Right lobe of liver (tissue), 4 donors: ENCODE measurements around the gene CYP19A1.

Experiments
- POLR2A ChIP-seq: fragments of 450-650 bp; IDR thresholded peaks from one replicate; pipeline ENCODE4 v1.6.1; 2017; ENCODE audit warnings: antibody characterized with exemption, mild to moderate bottlenecking
- TF ChIP-seq, protein P1 (sequence below), 4 donors: fragments of 200-600 bp in 3 of 4; fragments of 450-650 bp in 1 of 4; IDR thresholded peaks; one replicate each; pipeline versions ENCODE4 v1.5.1 to v1.8.0; 2016 to 2022; ENCODE audit warnings: antibody characterized with exemption in 4 of 4, mild to moderate bottlenecking in 2 of 4
- donor health status: DM: no; HTN: no; CAD: no.
- donor health status: DM: no; HTN: no; CAD: no.
- donor health status: DM: no; HTN: yes; CAD: no.

DNA sequence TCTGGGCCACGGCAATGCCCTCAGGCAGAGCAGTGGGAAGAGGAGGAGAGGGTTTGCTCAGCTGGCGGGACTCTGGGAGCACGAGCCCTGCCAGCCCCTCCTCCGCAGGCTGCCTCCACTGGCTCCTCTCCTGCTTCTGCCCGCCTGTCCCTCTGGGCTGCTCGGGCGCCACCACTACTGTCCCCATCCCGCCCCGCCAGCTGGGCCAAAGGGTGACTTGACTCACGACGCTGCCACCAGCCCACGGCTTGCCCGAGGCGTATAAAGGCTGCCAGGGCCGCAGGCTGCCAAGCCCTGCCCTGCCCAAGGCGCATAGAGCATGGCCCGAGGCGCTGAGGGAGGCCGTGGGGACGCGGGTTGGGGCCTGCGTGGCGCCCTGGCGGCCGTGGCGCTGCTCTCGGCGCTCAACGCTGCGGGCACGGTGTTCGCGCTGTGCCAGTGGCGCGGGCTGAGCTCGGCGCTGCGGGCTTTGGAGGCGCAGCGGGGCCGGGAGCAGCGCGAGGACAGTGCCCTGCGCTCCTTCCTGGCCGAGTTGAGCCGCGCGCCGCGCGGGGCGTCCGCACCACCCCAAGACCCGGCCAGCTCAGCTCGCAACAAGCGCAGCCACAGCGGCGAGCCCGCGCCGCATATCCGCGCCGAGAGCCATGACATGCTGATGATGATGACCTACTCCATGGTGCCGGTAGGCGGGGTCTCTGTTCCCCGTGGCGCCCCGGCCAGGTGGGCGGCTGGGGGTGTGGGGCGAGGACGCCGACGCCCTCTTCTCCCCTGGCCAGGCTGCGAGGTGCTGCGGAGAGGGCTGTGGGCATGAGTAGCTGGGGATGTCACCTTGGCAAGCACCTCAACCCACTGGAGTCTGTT is 3.2 kb upstream of the CYP19A1 start, which contains the start of gene GLDN:
- TF ChIP-seq, protein P1, sequence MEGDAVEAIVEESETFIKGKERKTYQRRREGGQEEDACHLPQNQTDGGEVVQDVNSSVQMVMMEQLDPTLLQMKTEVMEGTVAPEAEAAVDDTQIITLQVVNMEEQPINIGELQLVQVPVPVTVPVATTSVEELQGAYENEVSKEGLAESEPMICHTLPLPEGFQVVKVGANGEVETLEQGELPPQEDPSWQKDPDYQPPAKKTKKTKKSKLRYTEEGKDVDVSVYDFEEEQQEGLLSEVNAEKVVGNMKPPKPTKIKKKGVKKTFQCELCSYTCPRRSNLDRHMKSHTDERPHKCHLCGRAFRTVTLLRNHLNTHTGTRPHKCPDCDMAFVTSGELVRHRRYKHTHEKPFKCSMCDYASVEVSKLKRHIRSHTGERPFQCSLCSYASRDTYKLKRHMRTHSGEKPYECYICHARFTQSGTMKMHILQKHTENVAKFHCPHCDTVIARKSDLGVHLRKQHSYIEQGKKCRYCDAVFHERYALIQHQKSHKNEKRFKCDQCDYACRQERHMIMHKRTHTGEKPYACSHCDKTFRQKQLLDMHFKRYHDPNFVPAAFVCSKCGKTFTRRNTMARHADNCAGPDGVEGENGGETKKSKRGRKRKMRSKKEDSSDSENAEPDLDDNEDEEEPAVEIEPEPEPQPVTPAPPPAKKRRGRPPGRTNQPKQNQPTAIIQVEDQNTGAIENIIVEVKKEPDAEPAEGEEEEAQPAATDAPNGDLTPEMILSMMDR (IDR thresholded peaks at IDR 0.05): no peak
- TF ChIP-seq POLR2A: no peak
